Measurements from ENCODE around the gene CASKIN1.

GRCh38 chr16:2156849-2157224 lies 39.6 kb downstream of the CASKIN1 start:
- TF ChIP-seq EZH2 (IDR thresholded peaks at IDR 0.05; ENCODE audit: borderline replicate concordance, low read depth, low read length, severe bottlenecking): no peak
- TF ChIP-seq CTCF (IDR thresholded peaks at IDR 0.05; ENCODE audit: borderline replicate concordance, extremely low read depth, low read length, poor library complexity, severe bottlenecking): no peak

All from DND-41 (cell line).